Suprapubic skin (tissue), 4 donors: ENCODE data around the gene SLC35G1.

Experiments used
- EP300 ChIP-seq: sonication (generic); formaldehyde crosslinking; IDR thresholded peaks from one replicate; pipeline ENCODE4 v1.6.1; 2017; ENCODE audit warnings: antibody characterized with exemption
- POLR2A ChIP-seq, 2 donors: fragments of 450-650 bp; IDR thresholded peaks; one replicate each; pipeline ENCODE4 v1.6.1; 2017; ENCODE audit warnings: antibody characterized with exemption in 2 of 2, mild to moderate bottlenecking in 2 of 2, moderate library complexity in 2 of 2
- POLR2AphosphoS5 ChIP-seq, 3 donors: sonication (generic); formaldehyde crosslinking; IDR thresholded peaks; one replicate each; pipeline ENCODE4 v1.6.1; 2017; ENCODE audit warnings: antibody characterized with exemption in 3 of 3
- TF ChIP-seq, protein P1 (sequence below), 2 donors: fragments of 200-600 bp in 1 of 2; fragments of 450-650 bp in 1 of 2; sonication (generic) in 1 of 2; IDR thresholded peaks; one replicate each; pipeline ENCODE4 v1.5.1; 2016 to 2019; ENCODE audit warnings: antibody characterized with exemption in 2 of 2, mild to moderate bottlenecking in 1 of 2, moderate library complexity in 1 of 2

GRCh38 chr10:93912444-93912843 is 18.7 kb downstream of the SLC35G1 start:
- TF ChIP-seq POLR2AphosphoS5 (IDR thresholded peaks at IDR 0.05), result no peak
- TF ChIP-seq, protein P1, sequence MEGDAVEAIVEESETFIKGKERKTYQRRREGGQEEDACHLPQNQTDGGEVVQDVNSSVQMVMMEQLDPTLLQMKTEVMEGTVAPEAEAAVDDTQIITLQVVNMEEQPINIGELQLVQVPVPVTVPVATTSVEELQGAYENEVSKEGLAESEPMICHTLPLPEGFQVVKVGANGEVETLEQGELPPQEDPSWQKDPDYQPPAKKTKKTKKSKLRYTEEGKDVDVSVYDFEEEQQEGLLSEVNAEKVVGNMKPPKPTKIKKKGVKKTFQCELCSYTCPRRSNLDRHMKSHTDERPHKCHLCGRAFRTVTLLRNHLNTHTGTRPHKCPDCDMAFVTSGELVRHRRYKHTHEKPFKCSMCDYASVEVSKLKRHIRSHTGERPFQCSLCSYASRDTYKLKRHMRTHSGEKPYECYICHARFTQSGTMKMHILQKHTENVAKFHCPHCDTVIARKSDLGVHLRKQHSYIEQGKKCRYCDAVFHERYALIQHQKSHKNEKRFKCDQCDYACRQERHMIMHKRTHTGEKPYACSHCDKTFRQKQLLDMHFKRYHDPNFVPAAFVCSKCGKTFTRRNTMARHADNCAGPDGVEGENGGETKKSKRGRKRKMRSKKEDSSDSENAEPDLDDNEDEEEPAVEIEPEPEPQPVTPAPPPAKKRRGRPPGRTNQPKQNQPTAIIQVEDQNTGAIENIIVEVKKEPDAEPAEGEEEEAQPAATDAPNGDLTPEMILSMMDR (IDR thresholded peaks at IDR 0.05), result no peak
- no peak for TF ChIP-seq POLR2A (IDR thresholded peaks at IDR 0.05)
- TF ChIP-seq EP300, result no peak
